ENCODE results near the gene RIMBP3C.

RIMBP3C gene

GRCh38 chr22:21579474-21579851 is 28.2 kb upstream of the RIMBP3C start:
- H3K27ac ChIP-seq = peak overlapping the region; percentile 82
- TF ChIP-seq CTCF (conservative IDR thresholded peaks at IDR 0.05) = no peak

DNA sequence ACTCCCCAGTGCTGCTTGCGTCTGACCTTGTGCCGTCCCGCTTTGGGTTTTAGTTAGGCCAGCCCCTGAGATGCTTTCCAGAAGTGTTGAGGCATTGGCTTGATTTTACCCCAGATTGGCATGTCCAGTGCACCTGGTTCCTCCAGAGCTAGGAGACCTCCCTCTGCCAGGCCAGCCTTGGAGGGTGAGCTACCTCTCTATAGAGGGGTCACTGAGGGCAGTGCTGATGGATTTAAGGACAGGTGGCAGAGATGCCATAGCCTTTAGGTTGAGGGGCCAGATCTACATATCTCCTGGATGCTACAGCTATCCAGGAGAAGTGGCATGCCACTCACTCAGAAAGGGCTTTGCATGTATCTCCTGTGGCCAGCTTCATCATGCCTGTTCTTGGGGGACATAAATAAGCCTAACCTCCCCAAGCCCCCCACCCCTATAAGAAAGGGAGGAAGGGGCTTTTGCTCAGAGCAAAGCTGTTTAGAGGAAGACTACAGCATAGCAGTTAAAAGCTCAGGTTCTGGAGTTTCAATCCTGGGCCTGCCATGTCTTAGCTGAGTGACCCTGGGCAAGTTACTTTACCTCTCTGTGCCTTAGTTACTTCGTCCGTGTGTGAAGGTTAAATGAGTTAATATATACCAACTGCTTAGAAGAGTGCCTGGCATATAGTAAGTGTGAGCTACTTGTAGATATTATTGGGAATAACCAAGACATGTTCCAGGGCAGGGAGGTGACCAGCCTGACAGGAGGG is 22.7 kb upstream of the RIMBP3C start:
- TF ChIP-seq CTCF (conservative IDR thresholded peaks at IDR 0.05) = no peak
- peak overlapping the region; percentile 13; the same call in 1 of the 2 replicates for H3K27ac ChIP-seq

GRCh38 chr22:21573293-21573734 is 22.1 kb upstream of the RIMBP3C start:
- no peak for TF ChIP-seq CTCF (conservative IDR thresholded peaks at IDR 0.05)
- H3K27ac ChIP-seq = peak overlapping the region; percentile 13; the same call in 1 of the 2 replicates

- TF ChIP-seq CTCF (conservative IDR thresholded peaks at IDR 0.05) = no peak
- H3K27ac ChIP-seq = peak overlapping the region; percentile 13; the same call in 1 of the 2 replicates
Observed at GRCh38 chr22:21571679-21572078, 20.4 kb upstream of the RIMBP3C start.

GRCh38 chr22:21570398-21570797 is 19.1 kb upstream of the RIMBP3C start:
- no peak overlapping the region for H3K27ac ChIP-seq
- TF ChIP-seq CTCF (conservative IDR thresholded peaks at IDR 0.05) = no peak

DNA sequence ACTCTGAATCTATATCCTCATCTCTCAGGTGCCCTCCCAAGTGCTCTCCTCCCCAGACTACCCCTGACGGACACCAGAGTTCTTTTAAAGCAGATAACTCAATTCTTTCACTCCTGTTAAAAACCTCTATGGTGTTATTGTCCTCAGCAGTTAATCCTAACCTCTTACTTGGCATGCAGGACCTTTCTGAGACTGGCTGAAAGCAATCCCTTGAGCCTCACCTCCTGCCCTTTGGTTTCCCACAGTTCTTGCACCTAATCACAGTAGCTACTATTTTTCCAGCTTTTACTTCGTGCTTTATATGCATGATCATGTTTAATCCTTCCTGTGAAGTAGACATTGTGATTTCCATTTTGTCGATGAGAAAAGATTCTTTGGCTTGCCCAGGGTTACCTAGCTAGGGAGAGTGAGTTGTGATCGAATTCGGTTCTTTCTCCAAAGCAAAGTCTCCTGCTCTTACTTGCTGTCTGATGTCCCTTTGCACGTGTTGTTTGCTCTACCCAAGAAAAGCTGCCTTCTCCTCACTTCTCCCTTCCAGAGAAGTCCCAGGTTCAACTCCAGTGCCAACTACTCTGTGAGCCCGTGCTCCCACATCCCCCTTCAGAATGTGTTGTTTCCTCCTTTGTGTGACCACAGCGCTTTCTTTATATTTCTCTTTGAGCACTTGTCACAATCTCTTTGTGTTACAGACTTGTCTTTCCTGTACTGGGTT is 18.4 kb upstream of the RIMBP3C start:
- TF ChIP-seq CTCF (conservative IDR thresholded peaks at IDR 0.05) = no peak
- peak overlapping the region; percentile 98 for H3K27ac ChIP-seq

DNA sequence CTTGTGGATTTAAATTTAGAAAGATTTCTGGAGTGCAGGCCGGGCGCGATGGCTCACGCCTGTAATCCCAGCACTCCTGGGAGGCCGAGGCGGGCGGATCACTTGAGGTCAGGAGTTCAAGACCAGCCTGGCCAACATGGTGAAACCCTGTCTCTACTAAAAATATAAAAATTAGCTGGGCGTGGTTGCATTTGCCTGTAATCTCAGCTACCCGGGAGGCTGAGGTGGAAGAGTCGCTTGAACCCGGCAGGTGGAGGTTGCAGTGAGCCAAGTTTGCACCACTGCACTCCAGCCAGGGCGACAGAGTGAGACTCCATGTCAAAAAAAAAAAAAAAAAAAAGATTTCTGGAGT is 17.8 kb upstream of the RIMBP3C start:
- H3K27ac ChIP-seq = peak overlapping the region; percentile 98
